Left renal cortex interstitium (tissue), 4 donors: Measurements from ENCODE around the gene ZC3H7A. TPM values are rescaled to one million over a fixed set of nuclear protein-coding genes. Genes with fewer than 3 reads are reported as not detected.

ENCODE experiments used
- DNase-seq, 4 donors: peaks; one replicate each; pipeline ENCODE4 v3.0.0-alpha.2; 2013; ENCODE audit warnings: low read depth in 4 of 4, low spot score in 2 of 4, missing footprints in 1 of 4
- polyA plus RNA-seq, 4 donors: library from polyadenylated mRNA; unstranded; fragments of 120-200 nt; gene quantifications; one replicate each; pipeline ENCODE4 v1.2.1, GENCODE V29; 2013; ENCODE audit not compliant: insufficient read length in 4 of 4

Gene ZC3H7A
- polyA plus RNA-seq, 4 donors = 64.1 to 113 (median 84.7) TPM

DNA sequence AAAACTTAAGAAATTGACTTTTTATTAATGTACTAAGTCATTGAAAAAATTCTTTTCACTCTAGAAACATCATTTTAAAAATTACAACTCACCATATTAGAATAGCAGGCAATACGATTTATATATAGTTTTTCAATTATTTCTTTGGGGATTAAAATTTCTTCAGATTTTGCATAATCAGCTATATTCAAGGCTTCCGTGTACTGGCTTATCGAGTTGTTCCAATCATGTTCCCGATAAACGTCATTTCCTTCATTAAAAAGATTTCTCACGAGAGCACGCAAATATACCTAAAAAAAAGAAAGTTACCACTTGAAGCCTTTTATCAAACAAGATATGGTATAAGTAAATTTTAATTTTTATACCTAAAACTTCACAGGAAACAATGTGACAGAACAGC lies 18.0 kb downstream of the ZC3H7A start:
- no peak for DNase-seq

DNA sequence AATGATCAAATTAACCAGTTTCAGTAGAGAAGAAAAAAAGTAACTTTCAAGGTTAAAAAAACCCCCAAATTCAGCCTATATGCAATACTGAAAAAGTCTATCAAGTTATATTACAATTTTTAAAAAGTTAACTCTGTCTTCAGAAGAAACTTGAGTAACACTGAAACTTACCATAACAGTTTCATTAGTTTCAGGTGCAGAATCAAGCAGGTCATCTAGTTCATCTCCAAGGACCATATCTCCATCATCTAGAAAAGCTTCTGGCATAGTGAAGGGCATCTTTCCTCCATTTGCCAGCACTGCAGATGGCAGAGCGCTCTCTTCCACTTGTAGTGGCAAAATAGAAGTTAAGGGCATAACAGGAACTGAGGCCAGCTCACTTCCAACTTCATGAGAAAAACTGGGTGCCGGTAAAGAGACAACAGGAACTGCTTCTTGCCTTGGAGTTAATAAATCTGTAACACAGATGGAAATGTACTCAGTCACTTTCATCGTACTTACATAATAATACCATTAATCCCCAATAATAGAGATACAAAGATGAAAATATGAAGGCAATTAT lies 22.9 kb downstream of the ZC3H7A start:
- no peak for DNase-seq

DNA sequence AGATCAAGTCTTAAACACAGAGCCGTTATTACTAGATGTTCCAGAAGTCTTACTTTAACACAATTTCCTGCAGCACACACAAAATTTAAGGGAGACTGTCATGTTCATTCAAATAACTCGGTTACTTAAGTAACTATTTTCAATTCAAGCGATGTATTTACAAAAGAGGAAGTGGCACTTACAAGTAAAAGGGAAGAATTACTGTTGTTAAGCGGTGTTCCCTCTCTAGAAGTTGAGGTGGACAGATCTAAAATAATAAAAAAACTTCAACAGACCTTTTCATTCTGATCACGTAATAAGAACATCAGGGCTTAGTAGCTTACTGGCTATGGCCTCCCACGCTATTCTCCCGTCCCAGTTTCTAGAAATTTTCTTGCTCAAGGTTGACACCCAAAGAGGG lies 28.2 kb downstream of the ZC3H7A start:
- no peak for DNase-seq

DNA sequence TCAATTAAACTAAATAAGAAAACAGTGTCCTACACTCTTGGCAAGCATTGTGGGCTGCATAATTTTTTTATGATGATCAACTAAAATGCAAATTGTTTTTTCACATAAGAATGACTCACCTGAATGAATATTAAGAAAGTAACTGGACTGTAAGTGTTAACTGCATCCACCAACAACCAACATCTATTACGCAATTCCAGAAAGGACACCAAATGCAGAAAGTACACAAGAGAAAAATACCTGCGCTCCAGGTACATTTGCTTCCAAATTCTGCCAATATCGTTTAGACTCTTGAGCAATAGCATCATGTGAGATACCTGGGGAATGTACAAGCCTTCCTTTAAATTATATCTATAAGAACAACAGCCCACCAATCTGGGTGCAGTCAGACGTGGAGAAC lies 34.6 kb downstream of the ZC3H7A start:
- no peak for DNase-seq

DNA sequence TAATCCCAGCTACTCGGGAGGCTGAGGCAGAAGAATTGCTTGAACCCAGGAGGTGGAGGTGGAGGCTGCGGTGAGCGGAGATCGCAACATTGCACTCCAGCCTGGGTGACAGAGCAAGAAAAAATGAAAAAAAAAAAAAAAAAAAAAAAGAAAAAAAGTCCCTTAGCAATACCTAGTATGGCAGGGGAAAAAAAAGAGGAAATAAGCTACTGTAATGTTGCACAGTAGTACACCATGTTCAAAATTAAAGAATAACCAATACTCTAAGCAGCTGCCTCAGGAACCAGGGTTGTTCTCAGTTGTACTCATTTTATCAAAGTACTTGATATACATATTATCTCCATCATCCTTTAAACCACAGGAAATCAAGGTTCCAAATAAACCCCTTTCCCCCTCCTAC lies 37.1 kb downstream of the ZC3H7A start:
- no peak for DNase-seq

DNA sequence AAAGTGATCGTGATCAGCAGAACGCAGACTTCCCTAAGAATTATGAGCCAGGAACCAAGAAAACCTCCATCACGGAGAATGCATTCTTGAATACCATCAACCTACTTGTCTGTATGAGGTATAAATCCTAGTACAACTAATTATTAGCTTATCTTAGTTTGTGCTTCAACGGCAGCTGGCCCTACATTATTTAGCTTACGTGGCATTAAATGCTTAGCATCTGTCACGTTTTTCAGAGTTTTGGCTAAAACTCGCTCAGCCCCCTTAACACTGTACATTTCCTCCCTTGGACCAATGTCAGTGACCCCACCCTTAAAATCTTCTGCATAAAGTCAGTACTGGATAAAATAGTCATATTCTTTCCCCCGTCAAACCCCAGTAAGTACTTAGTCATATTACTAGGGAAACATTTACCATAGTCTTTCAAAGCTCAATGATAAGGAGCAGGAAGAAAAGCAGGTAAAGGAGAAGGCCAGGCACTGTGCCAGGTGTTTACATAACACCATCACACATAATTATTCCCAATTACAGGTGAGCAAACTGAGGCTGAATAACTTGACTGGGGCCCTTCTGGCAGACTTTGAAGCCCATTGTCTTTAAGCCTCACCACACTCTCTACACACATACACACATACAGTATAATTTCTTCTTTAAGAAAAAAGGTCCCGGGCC lies 37.8 kb downstream of the ZC3H7A start:
- no peak for DNase-seq

DNA sequence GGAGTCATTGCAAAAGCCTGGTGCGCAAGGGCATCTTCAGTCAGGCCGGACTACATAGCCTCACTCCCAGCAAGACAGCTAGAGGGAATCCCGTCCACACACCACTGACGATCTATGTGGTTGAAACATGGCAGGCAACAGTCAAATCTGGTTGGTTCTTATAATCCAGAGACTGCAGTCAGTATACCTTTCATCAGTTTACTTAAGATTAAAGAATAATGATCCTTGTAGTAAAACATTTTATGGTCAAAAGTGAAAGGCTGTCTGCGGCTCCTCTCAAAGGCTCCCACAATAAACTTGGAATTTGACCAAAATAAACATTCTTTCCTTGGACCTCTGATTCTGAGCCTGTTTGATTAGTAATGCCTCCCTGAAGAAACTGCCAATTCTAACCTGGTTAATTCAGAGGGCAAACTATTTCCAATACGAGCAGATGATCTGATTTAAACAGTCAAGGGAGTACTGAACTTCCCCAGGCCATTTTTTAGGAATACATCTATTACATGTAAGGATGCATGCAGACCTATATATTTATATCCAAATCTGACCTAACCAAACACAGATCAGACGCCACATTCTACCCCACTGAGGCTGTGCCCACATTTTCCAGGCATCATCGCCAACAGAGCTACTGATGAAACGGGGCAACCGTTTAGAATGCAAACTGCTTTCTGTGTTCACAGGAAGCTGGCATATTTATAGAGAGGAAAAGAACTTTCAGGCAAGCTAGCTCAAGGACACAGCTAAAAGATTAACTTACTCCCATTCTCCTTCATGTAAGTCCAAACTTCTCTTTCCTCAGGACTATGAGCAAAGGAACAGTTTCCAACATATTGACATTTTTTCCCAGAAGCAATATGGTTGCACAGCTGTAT lies 39.1 kb downstream of the ZC3H7A start:
- DNase-seq = no peak

DNA sequence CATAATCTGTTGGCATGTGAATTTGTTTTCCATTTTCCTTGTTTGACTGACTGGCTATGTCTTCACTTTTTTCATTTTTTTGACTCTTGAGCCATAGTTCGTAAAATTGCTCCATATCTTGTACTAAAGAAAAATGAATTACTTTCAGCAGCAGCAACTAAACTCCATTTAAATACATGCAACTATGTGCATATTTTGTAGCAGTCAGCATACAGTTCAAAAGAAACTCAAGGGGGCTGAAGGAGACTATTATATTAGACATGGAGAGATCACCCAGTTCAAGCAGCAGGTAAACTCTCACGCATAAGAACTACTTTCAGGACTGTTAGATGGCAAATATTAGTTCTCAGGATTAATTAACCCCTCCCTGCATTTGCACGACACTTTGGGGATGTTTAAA lies 40.8 kb downstream of the ZC3H7A start:
- DNase-seq = no peak

DNA sequence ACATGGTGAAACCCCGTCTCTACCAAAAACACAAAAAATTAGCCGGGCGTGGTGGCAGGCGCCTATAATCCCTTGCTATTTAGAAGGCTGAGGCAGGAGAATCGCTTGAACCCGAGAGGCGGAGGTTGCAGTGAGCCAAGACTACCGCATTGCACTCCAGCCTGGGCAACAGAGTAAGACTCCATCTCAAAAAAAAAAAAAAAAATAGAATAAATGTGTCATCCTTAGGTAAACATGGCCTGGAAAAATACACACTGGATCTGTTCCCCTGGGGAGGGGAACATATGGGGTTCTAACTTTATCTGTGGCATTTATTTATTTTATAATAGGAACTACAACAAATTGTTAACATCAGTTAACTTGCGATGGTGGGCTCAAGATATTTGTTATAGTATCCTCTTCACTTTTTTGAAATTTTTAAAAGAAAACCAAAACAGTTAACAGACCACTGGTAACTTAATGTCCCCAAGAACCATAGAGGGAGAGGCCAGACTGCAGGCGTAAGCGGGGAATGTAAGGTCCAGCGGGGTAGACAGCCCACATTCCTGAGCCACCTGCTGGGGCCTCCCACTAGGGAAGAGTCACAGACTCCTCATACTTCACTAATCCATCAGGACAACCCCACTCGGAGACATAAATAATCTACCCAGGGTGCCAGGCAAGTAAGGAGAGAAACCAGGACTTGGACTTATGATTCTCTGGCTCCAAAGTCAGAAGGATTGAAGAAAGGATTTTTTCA lies 41.9 kb downstream of the ZC3H7A start:
- no peak for DNase-seq

DNA sequence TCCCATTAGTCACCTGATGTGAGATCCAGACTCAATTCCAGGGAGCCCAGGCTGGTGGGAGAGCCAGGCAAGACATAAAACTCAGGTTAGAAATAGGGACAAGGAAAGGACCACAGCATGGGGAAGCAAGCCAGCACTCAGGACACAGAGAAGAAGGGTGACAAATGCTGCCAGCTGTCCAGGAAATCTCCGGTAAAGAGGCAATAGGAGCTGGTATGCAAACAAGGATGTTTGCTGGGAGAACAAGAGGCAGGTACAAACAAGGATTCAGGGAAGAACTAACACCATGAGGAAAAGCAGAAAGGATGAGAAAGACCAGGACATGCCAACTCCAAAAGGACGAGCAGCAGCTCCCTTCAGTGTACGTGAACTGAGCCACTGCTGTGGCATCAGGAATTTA lies 44.2 kb downstream of the ZC3H7A start:
- DNase-seq = no peak

DNA sequence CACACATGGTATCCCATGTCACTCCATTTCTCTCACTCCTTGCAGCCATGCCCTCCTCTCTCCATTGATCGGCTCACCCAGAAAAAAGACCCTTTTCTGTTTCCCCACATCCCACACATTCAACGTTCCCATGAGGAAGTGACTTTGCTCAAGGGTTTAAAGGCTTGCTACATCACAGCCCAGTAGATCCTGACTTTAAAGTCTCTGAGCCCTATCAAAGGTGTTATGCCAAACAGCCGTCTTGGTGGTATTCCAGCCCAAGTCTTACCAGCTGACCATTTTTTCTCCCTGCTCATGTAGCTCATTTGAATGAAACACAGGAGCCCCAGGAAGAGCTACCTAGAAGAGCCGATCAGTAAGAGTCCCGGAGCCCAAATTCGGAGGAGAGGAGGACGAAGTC lies 47.0 kb downstream of the ZC3H7A start:
- no peak for DNase-seq

DNA sequence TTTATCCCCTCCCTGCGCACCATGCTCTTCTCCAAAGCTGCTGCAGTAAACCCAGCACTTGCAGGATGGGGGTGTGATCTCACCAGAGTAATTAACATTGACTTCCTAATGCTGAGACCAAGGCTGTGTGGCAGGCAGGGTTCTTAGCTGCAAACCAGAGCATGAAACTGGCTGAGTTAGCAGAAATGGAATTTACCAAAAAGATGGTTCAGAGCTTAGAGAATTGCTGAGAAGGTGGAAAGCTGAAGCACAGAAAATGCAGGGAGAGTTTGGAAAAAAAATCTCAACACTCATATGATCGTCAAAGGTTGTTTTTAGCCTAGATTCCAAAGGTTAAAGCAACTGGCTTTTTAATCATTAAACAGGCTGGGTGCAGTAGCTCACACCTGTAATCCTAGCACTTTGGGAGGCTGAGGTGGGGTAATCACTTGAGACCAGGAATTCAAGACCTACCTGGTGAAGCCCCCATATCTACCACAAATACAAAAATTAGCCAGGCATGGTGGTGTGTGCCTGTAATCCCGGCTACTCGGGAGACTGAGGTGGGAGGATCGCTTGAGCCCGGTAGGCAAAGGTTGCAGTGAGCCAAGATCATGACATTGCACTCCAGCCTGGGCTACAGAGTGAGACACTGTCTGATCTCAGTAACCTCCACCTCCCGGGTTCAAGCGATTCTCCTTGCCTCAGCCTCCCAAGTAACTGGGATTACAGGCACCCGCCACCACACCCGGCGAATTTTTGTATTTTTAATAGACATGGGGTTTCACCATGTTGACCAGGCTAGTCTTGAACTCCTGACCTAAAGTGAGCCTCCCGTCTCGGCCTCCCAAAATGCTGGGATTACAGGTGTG lies 48.4 kb downstream of the ZC3H7A start:
- DNase-seq = no peak

DNA sequence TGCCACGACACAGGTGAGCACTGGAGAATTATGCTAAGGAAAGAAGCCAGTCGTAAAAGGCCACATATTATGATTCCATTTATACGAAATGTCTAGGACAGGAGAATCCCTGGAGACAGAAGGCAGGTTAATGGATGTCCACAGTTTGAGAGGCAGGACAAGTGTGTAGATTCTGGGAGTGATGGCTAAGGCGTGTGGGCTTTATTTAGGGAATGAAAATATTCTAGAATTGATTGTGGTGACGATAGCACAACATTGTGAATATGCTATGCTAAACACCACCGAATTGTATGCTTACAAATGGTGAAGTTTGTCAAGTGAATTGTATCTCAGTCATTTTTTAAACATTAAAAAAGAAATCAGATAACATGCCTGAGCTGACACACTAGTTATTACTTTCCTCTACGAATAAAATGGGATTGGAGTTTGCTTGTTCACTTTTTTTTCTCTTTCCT lies 49.1 kb downstream of the ZC3H7A start:
- DNase-seq = no peak

DNA sequence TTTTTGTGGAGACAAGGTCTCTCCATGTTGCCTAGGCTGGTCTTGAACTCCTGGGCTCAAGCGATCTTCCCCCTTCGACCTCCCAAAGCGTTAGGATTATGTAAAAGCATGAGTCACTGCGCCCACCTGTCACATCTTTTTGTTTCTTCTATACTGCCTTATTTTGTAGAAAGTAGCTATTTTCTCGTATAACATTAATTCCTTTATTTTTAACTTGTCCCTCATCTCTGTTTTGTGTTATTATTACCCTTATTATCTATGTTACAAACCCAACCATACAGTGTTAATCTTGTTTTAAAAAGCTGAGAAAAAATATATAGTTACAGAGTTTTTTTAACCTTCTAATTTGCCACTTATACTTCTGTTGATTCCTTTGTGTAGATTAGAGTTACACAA lies 53.0 kb downstream of the ZC3H7A start:
- DNase-seq = no peak

DNA sequence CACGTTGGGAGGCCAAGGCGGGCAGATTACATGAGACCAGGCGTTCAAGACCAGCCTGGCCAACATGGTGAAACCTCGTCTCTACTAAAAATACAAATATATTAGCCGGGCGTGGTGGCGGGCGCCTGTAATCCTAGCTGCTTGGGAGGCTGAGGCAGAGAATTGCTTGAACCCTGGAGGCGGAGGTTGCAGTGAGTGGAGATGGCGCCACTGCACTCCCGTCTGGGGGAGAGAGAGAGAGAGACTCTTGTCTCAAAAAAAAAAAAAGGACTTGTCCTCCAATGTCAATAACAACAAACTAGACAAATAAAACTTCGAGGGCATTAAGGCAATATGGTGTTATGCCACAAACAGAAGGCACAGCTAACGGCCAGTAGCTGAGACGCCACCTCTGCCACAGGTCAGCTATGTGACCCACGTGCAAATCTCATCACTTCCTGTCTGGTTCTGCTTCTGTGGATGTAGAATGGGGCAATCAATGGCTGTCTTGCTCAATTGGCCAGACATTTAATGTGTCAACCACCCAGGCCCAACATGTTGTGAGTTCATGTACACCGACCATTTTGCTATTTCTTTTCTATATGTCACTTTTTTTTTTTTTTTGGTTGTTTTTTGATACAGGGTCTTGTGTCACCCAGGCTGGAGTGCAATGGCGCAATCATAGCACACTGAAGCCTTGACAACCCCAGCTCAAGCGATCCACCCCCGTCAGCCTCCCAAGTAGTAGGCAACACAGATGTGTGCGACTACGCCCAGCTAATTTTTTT lies 53.6 kb downstream of the ZC3H7A start:
- no peak for DNase-seq

DNA sequence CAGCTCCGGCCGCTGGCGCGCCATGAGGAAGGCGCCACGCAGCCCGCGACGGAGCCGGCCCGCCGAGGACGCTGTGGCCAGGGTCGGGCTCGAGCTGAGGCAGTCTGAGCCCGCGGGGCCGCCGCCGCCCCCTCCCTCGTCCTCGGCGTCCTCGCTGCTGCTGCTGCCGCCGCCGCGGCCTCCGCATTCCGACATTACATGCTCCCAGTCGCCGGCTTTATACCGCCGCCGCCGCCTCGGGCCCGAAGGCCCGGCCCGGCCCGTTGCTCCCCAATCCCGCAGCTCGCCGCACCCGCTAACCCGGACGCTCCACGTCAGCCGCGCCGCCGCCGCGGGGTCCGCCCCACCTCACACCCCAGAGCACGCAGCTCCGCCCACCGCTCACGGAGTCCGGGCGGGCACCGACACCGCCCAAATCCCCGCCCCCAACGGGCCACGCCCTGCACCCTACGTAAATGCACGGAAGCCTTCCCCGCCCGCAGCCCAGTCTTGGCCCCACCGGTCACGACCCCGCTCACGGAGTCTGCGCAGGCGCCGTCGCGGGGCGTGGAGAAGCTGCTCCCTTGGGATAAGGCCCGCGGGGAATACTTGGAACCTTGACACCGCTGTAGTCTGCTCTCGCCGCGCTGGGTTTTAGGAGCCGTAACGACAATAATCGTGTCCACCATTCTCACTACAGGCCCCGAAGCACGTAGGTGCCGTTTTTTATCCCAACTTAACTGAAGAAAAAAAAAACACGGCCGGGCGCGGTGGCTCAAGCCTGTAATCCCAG lies 54.3 kb downstream of the ZC3H7A start, which contains the start of gene TXNDC11:
Gene TXNDC11, minus strand, starts transcription at position 322 of the 772 bp plus-strand sequence. Its CDS starts 127 bp downstream, at position 195.
- peak; percentile 81 to 97 (median 94) for DNase-seq

DNA sequence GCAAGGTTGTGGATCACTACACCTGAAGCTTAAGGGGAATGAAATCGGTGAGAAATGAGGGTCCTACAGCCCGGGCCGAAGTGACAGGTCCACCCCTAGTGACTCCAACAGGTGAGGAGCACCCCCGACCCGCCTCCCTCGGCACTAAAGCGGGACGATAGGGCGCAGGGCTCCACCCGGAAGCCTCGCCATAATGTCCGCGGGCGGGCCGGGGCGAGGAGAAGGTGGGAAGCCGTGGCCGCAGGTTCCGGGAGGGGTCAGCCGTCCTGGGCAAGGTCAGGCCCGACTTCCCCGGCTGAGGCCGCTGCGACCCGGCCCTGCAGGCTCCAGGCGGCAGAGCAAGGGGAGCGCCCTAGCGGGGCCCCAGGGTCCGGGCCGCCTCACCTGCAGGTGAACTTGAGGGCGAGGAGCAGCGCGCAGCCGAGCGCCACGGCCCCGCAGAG lies 54.9 kb downstream of the ZC3H7A start:
- no peak for DNase-seq

DNA sequence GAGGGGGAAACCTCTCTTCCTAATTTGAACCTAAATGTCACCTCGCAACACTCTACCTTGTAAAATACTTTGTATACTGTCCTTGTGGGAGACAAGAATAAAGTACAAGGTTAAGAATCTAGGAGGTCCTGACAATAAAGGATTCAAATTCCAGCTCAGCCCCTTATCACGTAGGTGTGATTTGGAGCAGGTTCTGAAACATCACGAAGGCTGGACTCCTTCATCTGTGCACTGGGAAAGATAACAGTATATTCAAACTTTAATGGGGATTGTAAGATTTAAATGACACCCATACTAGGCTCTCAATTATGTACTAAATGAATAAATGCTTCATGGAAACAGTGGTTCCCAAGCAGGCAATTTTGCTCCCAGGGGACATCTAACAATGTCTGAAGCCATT lies 56.5 kb downstream of the ZC3H7A start:
- no peak for DNase-seq
